ENCODE results near the gene PLPPR5. TPM values are rescaled to one million over a fixed set of nuclear protein-coding genes. Genes with fewer than 3 reads are reported as not detected.

Gene PLPPR5
- total RNA-seq, 1 donor = not detected

DNA sequence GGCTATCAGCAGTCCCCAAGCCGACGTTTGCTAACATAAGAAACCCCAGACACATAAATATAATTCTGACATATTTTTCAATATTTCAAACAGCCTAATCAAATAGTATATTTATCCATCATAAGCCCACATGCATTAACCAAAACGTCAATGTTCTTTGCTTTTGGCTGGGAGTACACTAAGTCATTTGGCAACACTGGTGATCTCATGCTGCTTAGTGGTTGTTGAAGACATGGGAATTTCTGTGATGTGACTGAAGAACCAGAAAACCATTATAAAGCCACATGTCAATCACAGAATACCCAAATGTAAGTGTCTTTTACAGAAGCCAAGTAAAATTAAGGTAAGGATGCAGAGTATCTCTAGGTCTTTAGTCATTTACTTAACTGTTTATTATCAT is 57.6 kb downstream of the PLPPR5 start:
- Histone ChIP-seq H4K20me1 (ENCODE audit: insufficient read depth, low read length) (no peaks in the 10 kb centered on the region), H3K4me3 (ENCODE audit: insufficient read depth, low read length) (no peak overlapping the region), H3K4me1 (ENCODE audit: insufficient read depth, low read length) (no peaks in the 10 kb centered on the region), H3K27ac (ENCODE audit: low read depth, low read length) (no peak overlapping the region), H3K79me2 (ENCODE audit: insufficient read depth, low read length) (no peaks in the 10 kb centered on the region), H3K9me3 (ENCODE audit: low read depth, low read length) (no peaks in the 10 kb centered on the region), H3K27me3 (ENCODE audit: insufficient read depth, low read length) (no peaks in the 10 kb centered on the region), H2AFZ (ENCODE audit: low read length) (no peak overlapping the region), H3K4me2 (ENCODE audit: insufficient read depth, low read length) (no peak overlapping the region), H3K36me3 (ENCODE audit: insufficient read depth, low read length) (no peaks in the 10 kb centered on the region)
- TF ChIP-seq, protein P1, sequence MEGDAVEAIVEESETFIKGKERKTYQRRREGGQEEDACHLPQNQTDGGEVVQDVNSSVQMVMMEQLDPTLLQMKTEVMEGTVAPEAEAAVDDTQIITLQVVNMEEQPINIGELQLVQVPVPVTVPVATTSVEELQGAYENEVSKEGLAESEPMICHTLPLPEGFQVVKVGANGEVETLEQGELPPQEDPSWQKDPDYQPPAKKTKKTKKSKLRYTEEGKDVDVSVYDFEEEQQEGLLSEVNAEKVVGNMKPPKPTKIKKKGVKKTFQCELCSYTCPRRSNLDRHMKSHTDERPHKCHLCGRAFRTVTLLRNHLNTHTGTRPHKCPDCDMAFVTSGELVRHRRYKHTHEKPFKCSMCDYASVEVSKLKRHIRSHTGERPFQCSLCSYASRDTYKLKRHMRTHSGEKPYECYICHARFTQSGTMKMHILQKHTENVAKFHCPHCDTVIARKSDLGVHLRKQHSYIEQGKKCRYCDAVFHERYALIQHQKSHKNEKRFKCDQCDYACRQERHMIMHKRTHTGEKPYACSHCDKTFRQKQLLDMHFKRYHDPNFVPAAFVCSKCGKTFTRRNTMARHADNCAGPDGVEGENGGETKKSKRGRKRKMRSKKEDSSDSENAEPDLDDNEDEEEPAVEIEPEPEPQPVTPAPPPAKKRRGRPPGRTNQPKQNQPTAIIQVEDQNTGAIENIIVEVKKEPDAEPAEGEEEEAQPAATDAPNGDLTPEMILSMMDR (IDR thresholded peaks at IDR 0.05; ENCODE audit: extremely low read depth, low read depth, low read length) = no peak
- DNase-seq (ENCODE audit: insufficient read length, low spot score, missing footprints) = no peak

DNA sequence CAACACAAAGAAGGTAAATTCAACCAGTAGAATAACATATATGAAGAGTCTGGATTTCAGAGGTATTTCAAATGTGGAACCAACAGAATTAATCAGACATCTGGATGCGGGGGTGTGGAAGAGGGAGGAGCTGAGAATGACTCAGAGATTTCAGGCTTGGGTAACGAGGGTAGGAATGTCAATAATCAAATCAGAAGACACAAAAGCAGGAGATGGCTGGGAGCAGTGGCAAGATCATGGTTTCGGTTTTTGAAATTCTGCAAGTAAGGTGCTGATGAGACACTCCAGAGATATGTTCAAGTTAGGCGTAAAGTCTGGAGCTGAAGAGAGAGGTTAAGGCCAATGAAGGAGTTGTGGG is 64.0 kb downstream of the PLPPR5 start:
- TF ChIP-seq, protein P1 (IDR thresholded peaks at IDR 0.05; ENCODE audit: extremely low read depth, low read depth, low read length) = no peak
- Histone ChIP-seq H2AFZ (ENCODE audit: low read length) (peak overlapping the region; percentile 39), H3K4me3 (ENCODE audit: insufficient read depth, low read length) (no peak overlapping the region)

DNA sequence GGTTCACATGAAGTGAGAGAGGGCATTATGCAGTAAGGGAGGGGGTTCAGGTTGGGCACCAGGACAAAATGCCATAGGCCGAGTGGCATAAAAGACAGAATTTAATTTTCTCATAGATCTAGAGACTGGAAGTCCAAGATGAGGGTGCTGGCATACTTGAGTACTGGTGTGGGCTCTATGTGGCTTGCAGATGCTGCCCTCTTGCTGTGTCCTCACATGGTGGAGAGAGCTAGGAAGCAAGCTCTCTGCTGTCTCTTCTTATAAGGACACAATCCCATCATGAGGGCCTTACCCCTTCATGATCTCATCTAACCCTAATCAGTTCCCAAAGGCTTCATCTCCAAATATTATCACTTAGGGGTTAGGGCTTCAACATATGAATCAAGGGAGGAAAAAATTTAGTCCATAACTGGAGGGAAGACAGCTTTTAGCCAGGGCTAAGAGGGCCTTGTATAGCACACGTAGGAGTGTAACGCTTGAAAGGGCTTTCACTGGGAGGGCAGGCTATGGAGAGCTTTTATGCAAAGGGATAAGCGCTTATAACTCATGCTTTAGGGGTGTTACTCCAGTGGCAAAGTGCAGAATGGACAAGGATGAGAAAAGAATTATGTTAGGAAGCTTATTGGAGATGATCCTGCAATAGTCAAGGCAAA is 64.5 kb downstream of the PLPPR5 start:
- Histone ChIP-seq H3K9me3 (ENCODE audit: low read depth, low read length) (no peaks in the 10 kb centered on the region), H2AFZ (ENCODE audit: low read length) (no peak overlapping the region), H3K4me2 (ENCODE audit: insufficient read depth, low read length) (peak overlapping the region; percentile 4), H3K4me1 (ENCODE audit: insufficient read depth, low read length) (peaks cover 12% of the 10 kb centered on the region), H3K79me2 (ENCODE audit: insufficient read depth, low read length) (no peaks in the 10 kb centered on the region), H4K20me1 (ENCODE audit: insufficient read depth, low read length) (no peaks in the 10 kb centered on the region), H3K27ac (ENCODE audit: low read depth, low read length) (no peak overlapping the region), H3K36me3 (ENCODE audit: insufficient read depth, low read length) (no peaks in the 10 kb centered on the region), H3K4me3 (ENCODE audit: insufficient read depth, low read length) (no peak overlapping the region), H3K27me3 (ENCODE audit: insufficient read depth, low read length) (no peaks in the 10 kb centered on the region)
- TF ChIP-seq, protein P1 (IDR thresholded peaks at IDR 0.05; ENCODE audit: extremely low read depth, low read depth, low read length) = peak; percentile 16
- DNase-seq (ENCODE audit: insufficient read length, low spot score, missing footprints) = no peak

More for the DNA sequence above, 64.0 kb downstream of the PLPPR5 start:
- Histone ChIP-seq H4K20me1 (ENCODE audit: insufficient read depth, low read length) (no peaks in the 10 kb centered on the region), H3K27me3 (ENCODE audit: insufficient read depth, low read length) (no peaks in the 10 kb centered on the region), H3K79me2 (ENCODE audit: insufficient read depth, low read length) (no peaks in the 10 kb centered on the region), H3K4me2 (ENCODE audit: insufficient read depth, low read length) (peak overlapping the region; percentile 47), H3K9me3 (ENCODE audit: low read depth, low read length) (no peaks in the 10 kb centered on the region), H3K36me3 (ENCODE audit: insufficient read depth, low read length) (no peaks in the 10 kb centered on the region), H3K4me1 (ENCODE audit: insufficient read depth, low read length) (peaks cover 12% of the 10 kb centered on the region), H3K27ac (ENCODE audit: low read depth, low read length) (no peak overlapping the region)
- peak; percentile 73 for DNase-seq (ENCODE audit: insufficient read length, low spot score, missing footprints)

DNA sequence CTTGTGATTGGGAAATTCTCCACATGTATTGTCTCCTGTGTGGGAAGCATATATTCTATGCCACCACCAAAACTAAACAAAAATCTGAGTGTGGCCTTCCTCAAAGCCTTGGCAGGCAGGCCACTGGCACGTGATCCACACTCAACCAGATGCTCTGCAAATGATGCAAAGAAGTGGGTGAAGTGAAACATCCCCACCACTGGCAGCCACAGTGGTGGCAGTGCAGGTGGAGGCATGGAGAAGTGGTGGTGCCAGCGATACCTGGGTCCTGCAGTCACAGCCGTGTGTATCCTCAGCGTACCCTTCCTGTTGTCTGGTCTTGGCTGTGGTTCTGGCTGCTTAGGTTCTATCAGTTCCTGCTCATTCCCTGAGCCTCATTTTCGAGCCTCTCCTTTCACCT is 65.2 kb downstream of the PLPPR5 start:
- Histone ChIP-seq H3K4me3 (ENCODE audit: insufficient read depth, low read length) (no peak overlapping the region), H4K20me1 (ENCODE audit: insufficient read depth, low read length) (no peaks in the 10 kb centered on the region), H3K36me3 (ENCODE audit: insufficient read depth, low read length) (no peaks in the 10 kb centered on the region), H3K9me3 (ENCODE audit: low read depth, low read length) (no peaks in the 10 kb centered on the region), H3K4me1 (ENCODE audit: insufficient read depth, low read length) (peaks cover 12% of the 10 kb centered on the region), H3K4me2 (ENCODE audit: insufficient read depth, low read length) (no peak overlapping the region), H3K27ac (ENCODE audit: low read depth, low read length) (no peak overlapping the region), H2AFZ (ENCODE audit: low read length) (no peak overlapping the region), H3K27me3 (ENCODE audit: insufficient read depth, low read length) (no peaks in the 10 kb centered on the region), H3K79me2 (ENCODE audit: insufficient read depth, low read length) (no peaks in the 10 kb centered on the region)
- DNase-seq (ENCODE audit: insufficient read length, low spot score, missing footprints) = no peak
- TF ChIP-seq, protein P1 (IDR thresholded peaks at IDR 0.05; ENCODE audit: extremely low read depth, low read depth, low read length) = no peak

Measured in osteoblast (primary cell).